H9 (cell line): ENCODE measurements around the gene PPP2R3B. TPM values are rescaled to one million over a fixed set of nuclear protein-coding genes. Genes with fewer than 3 reads are reported as not detected.

Experiments
- DNase-seq: peaks from one replicate; pipeline ENCODE4 v3.0.0-alpha.2; 2017
- H2AFZ ChIP-seq: one replicate; pipeline ENCODE4 v1.6.1; 2013; ENCODE audit warnings: mild to moderate bottlenecking, low read length, control low read depth, moderate library complexity
- H2AK5ac ChIP-seq: 2 replicates; pipeline ENCODE4 v1.6.1; 2013; ENCODE audit warnings: low read length, control low read depth, mixed read lengths; ENCODE audit not compliant: insufficient read length
- H2BK120ac ChIP-seq: one replicate; pipeline ENCODE4 v1.6.1; 2013; ENCODE audit warnings: low read depth, mild to moderate bottlenecking, low read length, control low read depth, inconsistent platforms; ENCODE audit not compliant: poor library complexity, severe bottlenecking
- H2BK12ac ChIP-seq: 2 replicates; pipeline ENCODE4 v1.6.1; 2013; ENCODE audit warnings: low read length, control low read depth, mixed read lengths, low read depth; ENCODE audit not compliant: insufficient read length
- H2BK15ac ChIP-seq: 2 replicates; pipeline ENCODE4 v1.6.1; 2013; ENCODE audit warnings: low read depth, low read length, control low read depth
- H2BK20ac ChIP-seq: one replicate; pipeline ENCODE4 v1.6.1; 2013; ENCODE audit warnings: low read depth, mild to moderate bottlenecking, low read length, control low read depth, inconsistent platforms; ENCODE audit not compliant: poor library complexity, severe bottlenecking
- H2BK5ac ChIP-seq: 2 replicates; pipeline ENCODE4 v1.6.1; 2013; ENCODE audit warnings: low read length, control low read depth, mixed read lengths; ENCODE audit not compliant: insufficient read length
- H3K14ac ChIP-seq: 2 replicates; pipeline ENCODE4 v1.6.1; 2013; ENCODE audit warnings: low read length, control low read depth; ENCODE audit not compliant: insufficient read depth
- H3K18ac ChIP-seq: 2 replicates; pipeline ENCODE4 v1.6.1; 2013; ENCODE audit warnings: low read depth, mild to moderate bottlenecking, mixed read lengths, low read length, control low read depth; ENCODE audit not compliant: insufficient read length
- H3K23ac ChIP-seq: 2 replicates; pipeline ENCODE4 v1.6.1; 2013; ENCODE audit warnings: low read length, control low read depth, mixed read lengths, low read depth; ENCODE audit not compliant: insufficient read length
- H3K23me2 ChIP-seq: 2 replicates; pipeline ENCODE4 v1.6.1; 2013; ENCODE audit warnings: low read depth, mild to moderate bottlenecking, mixed read lengths, low read length, control low read depth; ENCODE audit not compliant: insufficient read length, poor library complexity, severe bottlenecking
- H3K27ac ChIP-seq: 2 replicates; pipeline ENCODE4 v1.5.1; 2013; ENCODE audit warnings: low read length, control low read depth, mixed read lengths, low read depth; ENCODE audit not compliant: insufficient read length
- H3K27me3 ChIP-seq: 2 replicates; pipeline ENCODE4 v1.6.1; 2013; ENCODE audit warnings: low read length, control low read depth, inconsistent platforms; ENCODE audit not compliant: insufficient read depth
- H3K4ac ChIP-seq: 2 replicates; pipeline ENCODE4 v1.6.1; 2013; ENCODE audit warnings: low read depth, mild to moderate bottlenecking, control low read depth, inconsistent platforms, low read length, moderate library complexity
- H3K4me1 ChIP-seq: 2 replicates; pipeline ENCODE4 v1.6.1; 2013; ENCODE audit warnings: low read length, control low read depth, inconsistent platforms; ENCODE audit not compliant: insufficient read depth
- H3K4me2 ChIP-seq: 2 replicates; pipeline ENCODE4 v1.6.1; 2013; ENCODE audit warnings: low read length, control low read depth, mixed read lengths; ENCODE audit not compliant: insufficient read length, insufficient read depth
- H3K56ac ChIP-seq: 2 replicates; pipeline ENCODE4 v1.6.1; 2013; ENCODE audit warnings: low read depth, mild to moderate bottlenecking, mixed read lengths, low read length, control low read depth; ENCODE audit not compliant: insufficient read length
- H3K79me1 ChIP-seq: 2 replicates; pipeline ENCODE4 v1.6.1; 2013; ENCODE audit warnings: low read depth, mild to moderate bottlenecking, moderate library complexity, low read length, control low read depth, inconsistent platforms; ENCODE audit not compliant: insufficient read depth, poor library complexity, severe bottlenecking
- H3K79me2 ChIP-seq: 2 replicates; pipeline ENCODE4 v1.6.1; 2013; ENCODE audit warnings: low read length, control low read depth, inconsistent platforms; ENCODE audit not compliant: insufficient read depth
- H3K9ac ChIP-seq: 2 replicates; pipeline ENCODE4 v1.6.1; 2013; ENCODE audit warnings: low read length, control low read depth, mixed read lengths; ENCODE audit not compliant: insufficient read length; ENCODE audit errors: extremely low read depth
- H3K9me3 ChIP-seq: one replicate; pipeline ENCODE4 v1.6.1; 2013; ENCODE audit warnings: low read depth, low read length, inconsistent platforms; ENCODE audit not compliant: control insufficient read depth
- H3T11ph ChIP-seq: one replicate; pipeline ENCODE4 v1.6.1; 2013; ENCODE audit warnings: mild to moderate bottlenecking, low read length, control low read depth, inconsistent platforms
- H4K20me1 ChIP-seq: one replicate; pipeline ENCODE4 v1.6.1; 2013; ENCODE audit not compliant: control insufficient read depth, insufficient read length, insufficient read depth
- H4K5ac ChIP-seq: 2 replicates; pipeline ENCODE4 v1.6.1; 2013; ENCODE audit warnings: low read depth, mild to moderate bottlenecking, mixed read lengths, low read length, control low read depth; ENCODE audit not compliant: insufficient read length
- H4K8ac ChIP-seq: replicated peaks from 2 replicates; pipeline ENCODE4 v1.6.1; 2013; ENCODE audit warnings: low read length, control low read depth, mixed read lengths, low read depth; ENCODE audit not compliant: insufficient read length
- H4K91ac ChIP-seq: 2 replicates; pipeline ENCODE4 v1.6.1; 2013; ENCODE audit warnings: low read depth, mild to moderate bottlenecking, moderate library complexity, mixed read lengths, low read length, control low read depth; ENCODE audit not compliant: insufficient read length
- H3K27ac Mint-ChIP-seq, 3 experiments: 2 replicates in 2 of 3; 3 replicates in 1 of 3; pipeline ENCODE4 v1.8.0; 2020 to 2021; ENCODE audit warnings: mixed read lengths in 3 of 3, mild to moderate bottlenecking in 1 of 3, moderate library complexity in 1 of 3
- H3K27me3 Mint-ChIP-seq: 2 replicates; pipeline ENCODE4 v1.8.0; 2021; ENCODE audit warnings: low read depth, mild to moderate bottlenecking, moderate library complexity, mixed read lengths
- H3K36me3 Mint-ChIP-seq, 3 experiments: 2 replicates in 2 of 3; 3 replicates in 1 of 3; pipeline ENCODE4 v1.8.0; 2020 to 2021; ENCODE audit warnings: low read depth in 3 of 3, mixed read lengths in 3 of 3; ENCODE audit not compliant: insufficient read depth in 1 of 3
- H3K4me1 Mint-ChIP-seq, 2 experiments: 2 replicates each; pipeline ENCODE4 v1.8.0; 2020; ENCODE audit warnings: mixed read lengths in 2 of 2
- H3K4me3 Mint-ChIP-seq, 2 experiments: 2 replicates in 1 of 2; 3 replicates in 1 of 2; pipeline ENCODE4 v1.8.0; 2020 to 2021; ENCODE audit warnings: mild to moderate bottlenecking in 2 of 2, mixed read lengths in 2 of 2, moderate library complexity in 1 of 2
- H3K9me3 Mint-ChIP-seq, 2 experiments: 2 replicates in 1 of 2; 3 replicates in 1 of 2; pipeline ENCODE4 v1.8.0; 2020; ENCODE audit warnings: mild to moderate bottlenecking in 2 of 2, mixed read lengths in 2 of 2, moderate library complexity in 1 of 2
- CTCF ChIP-seq: fragments of 200-600 bp; sonication (generic); conservative IDR thresholded peaks from 3 replicates; pipeline ENCODE4 v1.8.0; 2021; ENCODE audit warnings: antibody characterized with exemption, mild to moderate bottlenecking
- WGBS: extraction: QIAGEN DNeasy Blood & Tissue Kit; methylation state at CpG from one replicate; pipeline ENCODE4 v1.1.7; 2013; ENCODE audit warnings: missing lambda C conversion rate, low lambda C conversion rate, mixed read lengths; ENCODE audit not compliant: insufficient read length; ENCODE audit errors: extremely low coverage; 5-methylcytosine and 5-hydroxymethylcytosine counted together
- total RNA-seq: library from RNA; stranded (reverse); gene quantifications from 2 replicates; pipeline ENCODE4 v1.2.1, GENCODE V29; 2021

PPP2R3B gene
- total RNA-seq, 1 experiment from 2014 or later, result 72.1 TPM

DNA sequence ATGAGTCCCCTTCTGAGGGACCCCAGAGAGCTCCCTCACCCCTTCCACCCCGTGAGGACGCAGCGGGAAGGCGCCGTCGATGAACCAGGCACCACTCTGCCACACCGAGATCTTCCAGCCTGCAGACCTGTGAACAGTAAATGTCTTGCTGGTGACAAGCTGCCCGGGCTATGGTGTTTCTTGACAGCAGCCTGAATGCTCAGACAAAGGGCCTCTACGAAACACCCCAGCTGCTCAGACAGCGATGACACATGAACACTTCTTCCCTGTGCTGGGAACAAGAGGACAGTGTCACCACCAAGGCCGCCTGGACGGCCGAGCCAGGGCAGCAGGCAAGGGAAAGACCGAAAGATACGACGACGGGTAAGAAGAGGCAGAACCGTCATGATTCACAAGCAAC, 37.5 kb downstream of the PPP2R3B start:
- H3K4ac ChIP-seq, result no peak overlapping the region
- no peak overlapping the region for H2BK15ac ChIP-seq
- H4K5ac ChIP-seq, result no peak overlapping the region
- H3K4me1 ChIP-seq, result no peaks in the 10 kb centered on the region
- no peak overlapping the region for H4K8ac ChIP-seq
- no peak overlapping the region for H3K23ac ChIP-seq
- no peak overlapping the region for H3K56ac ChIP-seq
- no peaks in the 10 kb centered on the region for H3K9me3 ChIP-seq
- Mint-ChIP-seq H3K27me3 (no peaks in the 10 kb centered on the region; the same call in 1 of the 2 replicates), H3K4me3 (no peak overlapping the region), H3K4me1 (0 out of 4 replicates have a peak, but pooled peaks cover 0 to 3% of the 10 kb centered on the region in 2 experiments), H3K9me3 (no peaks in the 10 kb centered on the region), H3K36me3 (peaks cover 10 to 46% (median 46%) of the 10 kb centered on the region in 3 experiments; a peak in 6 of 7 replicates), H3K27ac (no peak overlapping the region; a peak in 1 of 7 replicates)
- no peak overlapping the region for H3T11ph ChIP-seq
- no peak overlapping the region for H3K4me2 ChIP-seq
- no peak overlapping the region for H3K27ac ChIP-seq
- H2BK12ac ChIP-seq, result no peak overlapping the region
- no peak for TF ChIP-seq CTCF
- no peaks in the 10 kb centered on the region for H4K20me1 ChIP-seq
- H3K79me2 ChIP-seq, result no peaks in the 10 kb centered on the region; the same call in 1 of the 2 replicates
- H3K23me2 ChIP-seq, result no peaks in the 10 kb centered on the region
- no peak overlapping the region for H2AK5ac ChIP-seq
- WGBS, result no CpG with 5 or more reads among the region's 18 CpGs
- no peak overlapping the region for H4K91ac ChIP-seq
- H2BK20ac ChIP-seq, result no peak overlapping the region
- DNase-seq, result no peak
- H3K79me1 ChIP-seq, result peaks cover 3% of the 10 kb centered on the region
- H3K27me3 ChIP-seq, result no peaks in the 10 kb centered on the region
- H2BK120ac ChIP-seq, result no peak overlapping the region
- H3K14ac ChIP-seq, result no peak overlapping the region
- H3K18ac ChIP-seq, result no peak overlapping the region
- H2BK5ac ChIP-seq, result no peak overlapping the region
- H2AFZ ChIP-seq, result no peak overlapping the region
- H3K9ac ChIP-seq, result no peak overlapping the region
